Panc1 (cell line): Measurements from ENCODE around the gene MAPK11. TPM values are rescaled to one million over a fixed set of nuclear protein-coding genes. Genes with fewer than 3 reads are reported as not detected.

Experiments used
- ATAC-seq: fragments of 200-7000 bp; cut with Tn5 transposase; 2 replicates; pipeline ENCODE4 v1.9.1; 2020; ENCODE audit warnings: mild to moderate bottlenecking, moderate library complexity
- BruUV-seq: library from RNA; stranded (reverse); fragments of 400-500 nt; replicated peaks from 2 replicates; lab custom pipeline; 2021; lab: Mats Ljungman, UMichigan
- CTCF ChIA-PET: fragments of 300-600 bp; sonication (Branson Sonifier 250); formaldehyde crosslinking; loops from one replicate; lab custom pipeline; 2022; ENCODE audit warnings: antibody characterized with exemption; lab: Charles Lee
- POLR2A ChIA-PET: fragments of 300-600 bp; sonication (Branson Sonifier 250); formaldehyde crosslinking; loops from one replicate; lab custom pipeline; 2022; ENCODE audit warnings: antibody characterized with exemption; lab: Charles Lee
- DNase-seq: peaks from one replicate; pipeline ENCODE4 v3.0.0-alpha.2; 2010; ENCODE audit warnings: low read depth, low spot score
- H3K27ac ChIP-seq: 2 replicates; pipeline ENCODE4 v1.5.1; 2011; ENCODE audit warnings: mild to moderate bottlenecking, low read length, inconsistent platforms
- H3K27me3 ChIP-seq: fragments of 200-500 bp; sonication (Bioruptor generic); 2 replicates; pipeline ENCODE4 v1.6.0; 2014; ENCODE audit warnings: low read length, inconsistent platforms; ENCODE audit not compliant: control insufficient read depth, insufficient read depth
- H3K36me3 ChIP-seq: fragments of 200-500 bp; sonication (Bioruptor generic); 2 replicates; pipeline ENCODE4 v1.5.1; 2014; ENCODE audit warnings: inconsistent platforms, mild to moderate bottlenecking, low read length, moderate library complexity; ENCODE audit not compliant: control insufficient read depth, insufficient read depth
- H3K4me1 ChIP-seq: 2 replicates; pipeline ENCODE4 v1.5.1; 2011; ENCODE audit warnings: inconsistent platforms, mild to moderate bottlenecking, low read length, moderate library complexity; ENCODE audit not compliant: control insufficient read depth, insufficient read depth
- H3K4me3 ChIP-seq, 2 experiments: 2 replicates each; pipeline ENCODE4 v1.5.1; 2011 to 2012; ENCODE audit warnings: low read depth in 2 of 2, low read length in 2 of 2, mild to moderate bottlenecking in 2 of 2, inconsistent platforms in 1 of 2, moderate library complexity in 1 of 2
- H3K9me3 ChIP-seq: fragments of 200-500 bp; sonication (Bioruptor generic); 2 replicates; pipeline ENCODE4 v1.5.1; 2014; ENCODE audit warnings: low read depth, mild to moderate bottlenecking, inconsistent platforms, low read length, moderate library complexity; ENCODE audit not compliant: control insufficient read depth, insufficient read depth
- POLR2AphosphoS5 ChIP-seq: IDR thresholded peaks from 2 replicates; pipeline ENCODE4 v1.6.1; 2012; ENCODE audit warnings: mild to moderate bottlenecking, low read depth, low read length, moderate library complexity
- REST ChIP-seq, 2 experiments: IDR thresholded peaks; 2 replicates each; pipeline ENCODE4 v1.6.1; 2011 to 2012; ENCODE audit warnings: low read depth in 2 of 2, control low read depth in 1 of 2, low read length in 1 of 2, mild to moderate bottlenecking in 1 of 2, moderate library complexity in 1 of 2; ENCODE audit not compliant: insufficient read depth in 1 of 2
- SIN3A ChIP-seq: IDR thresholded peaks from 2 replicates; pipeline ENCODE4 v1.6.1; 2012; ENCODE audit warnings: low read depth, mild to moderate bottlenecking, low read length, moderate library complexity, borderline replicate concordance; ENCODE audit not compliant: insufficient read depth
- TCF7L2 ChIP-seq: IDR thresholded peaks from 2 replicates; pipeline ENCODE4 v1.6.1; 2011; ENCODE audit warnings: mild to moderate bottlenecking, low read depth, low read length, inconsistent platforms
- in situ Hi-C: cut with HindIII; loops from 2 replicates; pipeline ENCODE4 v1.10.0; 2016; ENCODE audit warnings: low sequenced_read_pairs, low pct_unique_long_range_greater_than_20kb
- intact Hi-C: fragments of 100-400 bp; cut with micrococcal nuclease; formaldehyde crosslinking; loops from one replicate; pipeline ENCODE4 v1.10.0; 2022; ENCODE audit not compliant: unreplicated experiment
- total RNA-seq: library from RNA; stranded (reverse); gene quantifications from one replicate; pipeline ENCODE4 v1.2.1, GENCODE V29; 2021; ENCODE audit not compliant: unreplicated experiment
- TF ChIP-seq, protein P1 (sequence below): fragments of 450-650 bp; IDR thresholded peaks from 2 replicates; pipeline ENCODE4 v1.5.1; 2017; ENCODE audit warnings: mild to moderate bottlenecking

Gene MAPK11
- total RNA-seq, 1 experiment from 2014 or later, result 77.7 TPM

DNA sequence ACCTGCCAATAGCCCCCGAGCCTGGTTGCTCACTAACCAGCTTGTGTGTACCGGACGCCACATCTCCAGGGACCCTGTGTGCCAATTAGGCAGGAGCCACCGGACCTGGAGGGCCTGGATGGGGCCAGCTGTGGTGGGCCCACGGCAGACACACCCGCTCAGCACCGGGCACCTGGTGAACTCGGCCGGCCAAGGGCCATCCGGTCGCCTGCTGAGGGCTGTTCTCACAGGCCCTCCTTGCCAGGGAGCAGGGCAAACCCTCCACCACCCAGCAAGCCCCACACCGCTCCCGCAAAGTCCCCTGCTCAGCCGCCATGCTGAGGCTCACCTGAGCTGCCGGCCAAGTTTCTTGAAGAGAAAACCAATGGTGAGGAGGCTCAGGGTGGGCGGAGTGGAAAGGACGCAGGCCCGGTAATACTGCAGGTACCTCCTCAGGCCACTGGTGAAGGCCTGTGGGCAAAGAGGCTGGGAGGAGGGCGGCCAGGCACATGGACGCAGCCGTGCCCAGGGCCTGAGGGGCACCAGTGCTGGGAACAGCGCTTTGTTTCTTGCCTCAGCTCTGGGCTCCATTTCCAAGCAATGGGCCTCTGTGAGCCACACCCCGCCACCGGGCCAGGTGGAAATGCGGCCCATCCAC is 42.5 kb downstream of the MAPK11 start:
- H3K27me3 ChIP-seq, result no peaks in the 10 kb centered on the region
- no peaks in the 10 kb centered on the region for H3K9me3 ChIP-seq
- ChIA-PET POLR2A (no interaction called here), CTCF (no interaction called here)
- in situ Hi-C loops (no loop called here), intact Hi-C loops (no loop called here)
- no peak for TF ChIP-seq POLR2AphosphoS5
- TF ChIP-seq REST (IDR thresholded peaks at IDR 0.05; ENCODE audit: insufficient read depth in 1 of 2, low read depth in 2 of 2, low read length in 1 of 2), result no peak
- no peak for TF ChIP-seq TCF7L2
- TF ChIP-seq, protein P1, sequence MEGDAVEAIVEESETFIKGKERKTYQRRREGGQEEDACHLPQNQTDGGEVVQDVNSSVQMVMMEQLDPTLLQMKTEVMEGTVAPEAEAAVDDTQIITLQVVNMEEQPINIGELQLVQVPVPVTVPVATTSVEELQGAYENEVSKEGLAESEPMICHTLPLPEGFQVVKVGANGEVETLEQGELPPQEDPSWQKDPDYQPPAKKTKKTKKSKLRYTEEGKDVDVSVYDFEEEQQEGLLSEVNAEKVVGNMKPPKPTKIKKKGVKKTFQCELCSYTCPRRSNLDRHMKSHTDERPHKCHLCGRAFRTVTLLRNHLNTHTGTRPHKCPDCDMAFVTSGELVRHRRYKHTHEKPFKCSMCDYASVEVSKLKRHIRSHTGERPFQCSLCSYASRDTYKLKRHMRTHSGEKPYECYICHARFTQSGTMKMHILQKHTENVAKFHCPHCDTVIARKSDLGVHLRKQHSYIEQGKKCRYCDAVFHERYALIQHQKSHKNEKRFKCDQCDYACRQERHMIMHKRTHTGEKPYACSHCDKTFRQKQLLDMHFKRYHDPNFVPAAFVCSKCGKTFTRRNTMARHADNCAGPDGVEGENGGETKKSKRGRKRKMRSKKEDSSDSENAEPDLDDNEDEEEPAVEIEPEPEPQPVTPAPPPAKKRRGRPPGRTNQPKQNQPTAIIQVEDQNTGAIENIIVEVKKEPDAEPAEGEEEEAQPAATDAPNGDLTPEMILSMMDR, result no peak
- no peak for TF ChIP-seq SIN3A
- H3K36me3 ChIP-seq, result no peaks in the 10 kb centered on the region
- BruUV-seq, result no TSS peak
- no peak overlapping the region for H3K4me3 ChIP-seq
- DNase-seq (no peak), ATAC-seq (no peak)
- no peaks in the 10 kb centered on the region for H3K4me1 ChIP-seq
- H3K27ac ChIP-seq, result no peak overlapping the region

- CTCF ChIA-PET, result no interaction called here
- TF ChIP-seq POLR2AphosphoS5 (no peak), SIN3A (no peak), REST (IDR thresholded peaks at IDR 0.05; ENCODE audit: insufficient read depth in 1 of 2, low read depth in 2 of 2, low read length in 1 of 2) (no peak), TCF7L2 (no peak)
- TF ChIP-seq, protein P1, result no peak
- Histone ChIP-seq H3K27ac (no peak overlapping the region), H3K27me3 (no peaks in the 10 kb centered on the region), H3K36me3 (no peaks in the 10 kb centered on the region), H3K4me3 (no peak overlapping the region), H3K4me1 (no peaks in the 10 kb centered on the region), H3K9me3 (no peaks in the 10 kb centered on the region)
- DNase-seq, result no peak
- no peak for ATAC-seq
- no TSS peak for BruUV-seq
- intact Hi-C loops (no loop called here), in situ Hi-C loops (no loop called here)
- POLR2A ChIA-PET, result no interaction called here
Observed at GRCh38 chr22:50226875-50227165, 43.4 kb downstream of the MAPK11 start.
